IPS DF 4.7 (cell line): ENCODE data around the gene C9orf85.

Experiments
- DNase-seq: peaks from one replicate; pipeline ENCODE4 v3.0.0-alpha.2; 2013; ENCODE audit warnings: low spot score; ENCODE audit errors: extremely low read depth

The C9orf85 gene

DNA sequence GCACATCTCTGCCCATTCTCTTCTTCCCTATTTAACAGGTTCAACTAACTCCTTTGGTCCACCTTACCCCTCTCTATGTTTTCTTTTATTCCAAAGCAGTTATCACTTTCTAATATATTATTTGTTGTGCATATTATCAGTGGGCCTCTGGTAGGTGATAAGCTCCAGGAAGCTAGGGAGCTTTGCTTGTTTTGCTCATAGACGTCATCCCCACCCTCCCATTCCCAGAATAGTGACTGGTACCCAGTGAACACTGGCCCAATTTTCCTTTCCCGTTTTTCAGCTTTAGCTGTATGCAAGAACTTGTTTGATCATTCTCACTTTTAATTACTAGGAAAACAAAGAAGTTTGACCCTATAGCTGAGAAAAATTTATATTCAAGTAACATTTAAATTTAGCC, 7.4 kb upstream of the C9orf85 start:
- no peak for DNase-seq

DNA sequence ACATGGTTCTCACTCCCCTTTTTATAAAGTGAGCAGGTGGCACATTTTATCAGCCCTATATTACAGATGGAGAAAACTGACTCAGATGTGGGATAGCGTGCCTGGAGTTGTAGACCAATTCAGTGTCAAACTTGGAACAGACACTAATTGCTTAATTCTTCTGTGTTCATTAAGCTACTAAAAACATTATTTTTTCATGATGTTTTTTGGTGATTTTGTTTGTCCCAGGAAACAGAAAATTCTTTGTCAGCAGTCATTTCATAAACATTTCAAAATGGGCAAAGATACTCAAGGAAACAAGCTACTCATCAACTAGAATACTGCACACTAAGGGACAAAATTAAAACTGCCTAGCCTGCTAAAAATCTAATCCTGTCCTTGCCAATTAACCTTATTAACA, 2.6 kb upstream of the C9orf85 start:
- DNase-seq, result no peak

DNA sequence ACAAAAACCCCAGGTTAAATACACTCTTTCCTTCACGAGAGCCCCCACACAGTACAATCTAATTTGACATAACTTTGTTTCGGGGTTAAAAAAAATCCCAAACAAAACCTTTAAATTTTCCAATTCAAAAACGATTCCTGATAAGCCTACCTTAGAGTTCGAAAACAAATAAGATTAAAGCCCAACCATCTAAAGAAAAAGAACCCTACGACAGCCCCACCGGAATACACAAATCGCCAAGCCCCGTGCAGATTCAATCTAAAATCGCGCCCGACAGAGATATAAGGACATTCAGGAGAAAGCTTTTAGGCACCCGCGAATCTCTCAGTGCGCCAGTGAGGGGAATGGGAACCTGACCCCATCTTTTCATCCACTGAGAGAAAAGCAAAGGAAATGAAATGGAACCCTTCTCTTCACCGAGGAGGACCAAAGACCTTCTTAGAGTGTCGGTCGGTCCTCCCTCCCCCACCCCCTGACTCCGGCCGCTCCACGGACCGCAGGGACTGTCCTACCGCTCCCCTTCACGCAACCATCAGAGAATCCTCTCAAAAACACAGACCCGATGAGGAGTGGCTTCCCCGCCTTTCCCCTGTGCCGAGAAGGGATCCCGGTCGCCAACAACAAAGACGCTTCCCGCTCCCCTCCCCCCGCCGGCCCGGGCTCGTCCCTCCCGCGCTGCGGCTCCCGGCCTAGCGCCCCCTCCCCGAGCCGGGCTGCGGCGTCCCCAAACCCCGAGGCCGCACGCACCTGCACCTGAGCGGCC, 1.4 kb upstream of the C9orf85 start:
- DNase-seq, result no peak

DNA sequence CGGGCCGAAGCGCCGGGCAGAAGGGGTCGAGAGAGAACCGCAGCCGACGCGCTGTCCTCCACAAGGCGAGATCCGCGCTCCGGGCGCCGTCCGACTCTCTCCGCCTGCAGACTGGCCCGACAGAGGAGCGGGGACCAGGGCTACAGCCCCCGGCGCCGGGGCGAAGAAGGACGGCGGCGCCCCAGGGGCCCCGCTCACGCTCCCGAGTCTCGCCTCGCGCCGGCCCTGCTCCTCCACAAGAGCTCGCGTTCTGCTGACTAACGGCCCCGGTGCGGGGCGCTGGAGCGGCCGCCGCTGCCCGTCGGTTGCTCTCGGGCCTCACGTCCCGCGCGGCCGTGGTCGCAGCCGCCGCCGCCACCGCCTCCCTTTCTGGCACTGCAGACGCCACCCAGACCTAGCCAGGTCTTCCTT, 784 bp upstream of the C9orf85 start:
- DNase-seq, result no peak

DNA sequence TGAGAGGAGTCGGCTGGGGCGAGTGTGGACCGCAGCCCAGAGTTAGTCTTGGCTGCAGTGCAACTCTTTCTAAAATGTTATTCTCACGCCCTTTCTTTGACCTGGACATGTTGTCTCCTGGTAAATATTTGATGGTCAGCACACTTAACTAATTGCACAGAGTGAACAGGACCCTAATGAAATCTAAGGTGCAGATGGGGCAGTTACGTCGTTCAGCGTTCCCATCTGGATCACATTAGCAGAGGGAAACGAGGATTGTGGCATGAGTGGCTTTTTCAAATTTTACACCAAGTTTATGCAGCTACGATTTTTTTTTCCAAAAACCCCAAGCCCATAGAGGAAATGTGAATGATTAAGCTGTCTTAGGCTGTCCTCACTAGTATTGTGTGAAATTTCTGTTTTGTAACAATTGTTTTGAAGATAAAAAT, 483 bp downstream of the C9orf85 start:
- no peak for DNase-seq

DNA sequence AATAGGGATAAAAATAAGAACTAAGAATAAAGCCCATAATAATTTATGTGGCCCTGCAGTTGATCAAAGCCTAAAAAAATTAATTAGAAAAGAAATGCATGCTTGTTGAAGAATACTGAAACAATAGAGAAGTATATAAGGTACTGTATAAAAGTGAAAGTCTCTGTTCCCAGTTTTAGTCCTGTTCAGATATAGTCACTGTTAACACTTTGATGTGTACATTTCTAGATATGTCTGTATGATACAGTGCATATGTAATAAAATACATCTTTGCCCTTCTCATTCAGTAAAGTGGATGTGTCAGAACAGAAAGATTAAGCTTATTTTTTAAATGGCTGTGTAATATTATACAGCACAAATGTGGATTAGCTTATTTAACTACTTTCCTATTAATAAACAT, 4.1 kb downstream of the C9orf85 start:
- DNase-seq, result no peak

DNA sequence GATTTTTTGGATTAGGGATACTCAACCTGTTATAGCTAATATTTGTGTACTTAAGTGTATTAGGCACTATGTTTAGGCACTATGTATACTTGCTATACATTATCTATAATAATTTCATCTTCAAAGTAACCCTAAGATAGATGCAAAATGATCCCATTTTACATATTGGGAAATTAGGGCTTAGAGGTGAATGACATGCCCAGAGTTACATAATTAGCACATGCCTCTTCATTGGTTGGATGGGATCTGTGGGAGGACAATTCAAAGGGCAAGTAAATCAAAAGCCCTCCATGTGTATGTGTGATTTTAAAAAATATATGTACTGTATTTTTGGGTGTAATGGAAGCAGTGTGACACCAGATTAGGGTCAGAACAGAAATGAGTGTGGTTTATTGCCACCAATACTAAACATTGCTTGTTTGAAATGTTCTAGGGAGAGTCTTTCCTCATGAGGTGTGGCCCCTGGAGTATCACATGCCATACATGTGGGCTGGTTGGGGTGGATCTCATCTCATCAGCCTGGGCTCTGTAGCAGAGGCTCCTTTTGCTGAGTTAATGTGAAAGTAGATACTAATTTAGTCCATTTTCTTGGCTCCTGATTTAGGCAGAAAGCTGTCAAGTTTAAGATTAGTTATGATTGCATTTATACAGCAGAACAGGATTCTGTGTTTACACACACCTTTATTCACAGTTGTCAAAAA, 5.5 kb downstream of the C9orf85 start:
- no peak for DNase-seq

DNA sequence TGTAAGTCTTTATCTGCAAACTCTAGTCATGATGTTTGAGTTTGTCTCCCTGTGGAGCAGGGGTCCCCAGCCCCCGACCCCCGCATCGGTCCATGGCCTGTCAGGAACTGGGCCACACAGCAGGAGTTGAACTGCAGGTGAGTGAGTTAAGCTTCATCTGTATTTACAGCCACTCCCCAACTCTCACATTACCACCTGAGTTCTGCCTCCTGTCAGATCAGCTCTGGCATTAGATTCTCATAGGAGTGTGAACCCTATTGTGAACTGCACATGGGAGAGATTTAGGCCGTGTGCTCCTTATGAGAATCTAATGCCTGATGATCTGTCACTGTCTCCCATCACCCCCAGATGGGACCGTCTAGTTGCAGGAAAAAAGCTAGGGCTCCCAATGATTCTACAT, 7.0 kb downstream of the C9orf85 start:
- no peak for DNase-seq

DNA sequence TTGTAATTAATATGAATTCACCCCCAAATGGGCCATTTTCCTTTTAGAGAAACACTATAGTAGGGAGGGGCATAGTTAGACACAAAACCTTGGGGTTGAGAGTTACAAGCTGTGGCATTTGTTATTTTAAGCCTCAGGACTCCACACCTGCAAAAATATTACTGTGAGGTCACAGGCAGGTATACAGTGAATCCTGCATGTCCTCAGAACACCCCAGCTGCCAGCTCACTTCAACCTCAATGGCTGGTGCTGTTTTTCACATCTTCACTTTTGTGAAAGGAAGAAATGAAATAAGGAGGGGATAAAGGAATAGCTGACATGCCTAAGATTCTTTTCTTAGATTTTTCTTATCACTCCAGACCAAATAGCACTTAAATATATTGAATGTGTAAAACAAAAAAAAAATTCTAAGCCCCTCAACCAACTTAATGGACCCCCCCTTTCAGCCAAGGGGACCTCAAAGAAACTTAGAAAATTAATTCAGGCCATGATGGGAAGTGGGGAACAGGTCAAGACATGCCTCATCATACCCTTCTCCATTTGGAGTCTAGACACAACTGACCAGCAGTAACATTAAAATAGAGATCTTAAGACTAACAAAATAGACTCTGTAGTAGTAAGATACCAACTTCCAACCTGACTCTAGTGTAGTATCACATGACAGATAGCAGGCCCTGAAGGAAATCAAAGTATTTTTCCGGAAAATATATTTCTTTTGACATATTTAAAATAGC, 9.2 kb downstream of the C9orf85 start:
- DNase-seq, result no peak

DNA sequence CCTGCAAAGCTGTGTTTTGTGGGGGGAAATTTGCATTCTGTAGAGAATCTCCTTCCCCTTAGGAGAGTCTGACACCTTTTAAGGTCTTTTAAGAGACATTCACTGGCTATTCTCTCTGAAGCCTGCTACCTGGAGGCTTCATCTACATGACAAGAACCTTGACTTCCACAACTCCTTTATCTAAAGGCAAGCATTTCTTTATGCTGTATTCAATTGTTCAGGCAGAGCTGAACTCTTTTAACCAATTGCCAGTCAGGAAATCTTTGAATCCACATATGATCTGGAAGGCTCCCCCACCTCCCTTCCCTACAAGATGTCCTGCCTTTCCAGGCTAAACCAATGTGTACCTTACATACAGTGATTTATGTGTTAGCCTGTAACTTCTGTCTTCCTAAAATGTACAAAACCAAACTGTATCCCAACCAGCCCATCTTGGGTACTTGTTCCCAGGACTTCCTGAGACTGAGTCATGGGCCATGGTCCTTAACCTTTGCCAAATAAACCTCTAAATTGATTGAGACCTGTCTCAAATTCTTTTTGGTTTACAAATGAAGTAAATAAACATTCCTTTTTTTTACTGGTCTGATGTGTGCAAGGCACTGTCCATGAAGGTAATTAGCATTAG, 9.9 kb downstream of the C9orf85 start:
- DNase-seq, result peak; percentile 86

DNA sequence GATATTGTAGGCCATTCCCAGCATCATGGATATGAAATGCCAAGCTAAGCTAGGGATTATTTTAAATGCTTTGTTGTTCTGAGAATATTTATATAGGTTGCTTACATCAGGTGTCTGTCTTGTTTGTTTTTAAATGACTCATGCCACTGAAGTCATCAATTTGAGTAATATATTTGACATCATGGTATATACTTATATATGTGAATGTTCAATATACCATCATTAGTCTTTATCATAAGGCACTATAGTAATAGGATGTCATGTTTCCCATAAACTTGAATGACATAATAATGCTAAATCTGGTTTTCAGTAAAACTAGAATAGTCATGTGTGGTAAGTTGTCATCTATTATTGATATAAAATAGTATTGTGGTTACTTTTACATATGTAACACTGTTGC, 13.1 kb downstream of the C9orf85 start:
- no peak for DNase-seq

DNA sequence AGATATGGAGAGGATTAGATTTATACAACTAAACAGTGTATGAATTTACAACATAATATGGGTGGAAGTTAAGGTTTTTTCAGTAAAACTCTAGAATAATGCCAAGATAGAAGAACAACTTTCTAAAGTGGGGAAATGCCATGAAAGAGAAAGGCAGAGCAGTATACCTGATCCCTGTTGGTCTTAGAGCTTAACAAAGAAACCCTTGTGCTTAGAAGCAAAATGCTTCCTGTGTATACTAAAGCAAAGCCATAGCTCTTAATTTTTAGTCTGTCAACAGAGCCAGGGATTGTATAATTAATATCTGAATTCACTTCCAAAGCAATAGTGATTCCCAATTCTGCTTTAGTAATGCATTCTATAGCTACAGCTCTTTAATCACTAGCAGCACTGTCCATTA, 14.4 kb downstream of the C9orf85 start:
- DNase-seq, result no peak

DNA sequence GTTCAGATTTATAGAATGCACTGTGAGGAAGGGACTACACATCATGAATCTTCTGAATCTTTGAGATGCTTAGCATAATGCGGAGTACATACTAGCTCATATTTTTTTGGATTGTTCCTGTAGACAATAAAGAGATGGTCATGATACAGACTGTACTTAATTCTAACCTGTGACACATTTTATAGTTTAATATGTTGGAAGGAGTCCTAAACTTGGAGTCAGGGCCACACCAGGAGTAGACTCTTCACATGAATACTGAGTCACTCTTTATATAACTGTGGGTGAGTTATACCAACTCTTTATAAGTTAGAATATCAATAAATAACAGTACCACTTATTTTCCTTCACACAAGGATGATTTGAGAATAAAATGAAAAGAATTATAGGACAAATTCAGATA, 16.9 kb downstream of the C9orf85 start:
- no peak for DNase-seq

DNA sequence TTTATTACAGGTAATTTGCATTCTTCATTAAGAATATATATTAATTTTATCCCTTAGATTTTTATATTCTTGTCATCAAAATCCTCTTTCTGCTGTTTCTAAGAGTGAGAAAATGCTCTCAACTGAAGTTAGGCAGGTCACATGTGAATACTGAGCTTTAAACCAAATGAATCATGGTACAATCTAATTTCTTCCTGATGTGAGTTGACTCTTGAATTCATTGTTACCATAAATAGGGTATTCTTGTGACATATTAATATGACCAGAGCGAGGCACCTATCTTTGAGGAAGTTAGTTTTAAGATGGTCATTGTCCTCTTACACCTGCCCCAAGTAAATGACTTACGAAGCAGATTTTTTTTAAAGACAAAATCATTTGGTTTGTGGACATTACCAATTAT, 17.4 kb downstream of the C9orf85 start:
- DNase-seq, result no peak

DNA sequence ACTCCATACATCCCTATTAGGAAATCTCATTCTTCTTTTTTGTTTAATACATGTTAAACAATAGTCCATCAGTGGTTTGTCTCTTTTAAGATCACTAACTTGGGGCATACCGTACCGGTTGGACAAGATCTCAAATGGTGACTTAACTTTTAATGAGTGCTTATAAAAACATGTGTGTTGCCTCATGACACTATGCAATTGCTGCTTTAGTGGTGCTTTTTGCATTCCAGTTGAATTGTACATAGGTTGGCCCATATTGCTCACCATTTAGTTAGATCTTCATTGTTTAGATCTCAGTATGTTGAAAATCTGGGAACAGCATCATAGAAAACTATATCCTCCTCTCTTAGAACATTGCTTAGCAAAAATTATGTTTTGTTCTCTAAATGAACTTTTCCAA, 17.8 kb downstream of the C9orf85 start:
- DNase-seq, result no peak

DNA sequence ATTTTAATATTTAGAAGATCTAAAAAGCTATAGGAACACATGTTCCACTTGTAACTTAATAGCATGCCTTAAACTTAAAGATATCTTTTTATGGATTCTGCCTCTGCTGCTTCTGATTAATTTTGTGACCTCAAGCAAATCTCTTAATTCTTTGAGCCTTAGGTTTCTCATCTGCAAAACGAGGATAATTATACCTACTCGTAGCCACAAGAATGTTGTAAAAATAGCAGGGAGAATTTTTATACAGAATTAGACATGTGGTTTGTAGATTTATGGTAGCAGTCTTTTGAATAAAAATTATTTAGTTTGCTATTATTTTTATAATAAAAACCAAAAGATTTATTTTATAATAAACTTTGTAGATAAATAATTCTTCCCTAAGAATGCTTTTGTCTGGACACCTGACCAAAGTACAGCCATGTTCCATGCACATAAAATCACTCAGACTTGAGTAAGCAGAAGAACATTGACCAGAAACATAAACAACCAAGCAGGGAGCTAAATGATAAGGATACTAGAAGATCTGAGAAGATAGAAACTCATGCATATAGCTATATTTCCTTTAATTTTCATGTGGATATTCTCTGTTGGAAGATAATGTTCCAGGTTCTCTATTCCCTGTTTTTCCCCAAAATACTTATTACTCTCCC, 18.5 kb downstream of the C9orf85 start:
- DNase-seq, result no peak

DNA sequence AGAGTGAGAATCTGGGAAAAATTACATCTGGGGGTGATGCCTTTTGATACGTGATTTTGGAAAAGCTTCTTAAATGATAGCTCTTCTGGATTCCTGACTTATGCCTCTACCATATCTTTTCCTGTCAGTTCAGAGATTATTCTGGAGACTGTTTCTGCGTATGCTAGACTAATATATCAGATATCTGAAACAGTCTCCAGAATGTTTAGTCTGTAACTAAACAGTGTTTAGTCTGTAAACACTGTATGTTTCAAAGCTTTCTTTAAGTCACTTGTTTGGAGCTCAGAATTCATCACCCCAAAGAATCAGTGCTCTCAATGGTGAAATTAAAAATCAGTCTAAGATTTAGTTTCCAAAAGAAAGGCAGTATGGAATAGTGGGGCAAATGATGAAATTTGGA, 19.7 kb downstream of the C9orf85 start:
- DNase-seq, result no peak

DNA sequence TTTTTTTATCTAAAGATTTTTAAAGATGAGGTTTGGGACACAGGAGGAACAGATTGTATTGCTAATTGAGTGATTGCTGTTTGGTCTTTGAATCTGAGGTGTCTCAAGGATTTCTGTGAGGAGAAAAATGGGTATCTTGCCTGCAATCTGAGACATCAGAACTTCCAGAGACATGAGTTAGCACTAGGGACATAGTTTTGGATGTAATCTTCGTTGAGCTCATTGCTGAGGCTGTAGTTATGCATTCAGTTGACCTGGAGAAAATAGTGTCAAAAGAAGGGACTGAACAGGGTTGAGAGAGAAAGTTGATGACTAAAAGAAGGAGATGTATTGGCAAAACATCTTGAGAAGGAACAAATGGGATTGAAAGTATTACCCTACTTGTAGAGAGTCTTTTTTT, 24.6 kb downstream of the C9orf85 start:
- no peak for DNase-seq

DNA sequence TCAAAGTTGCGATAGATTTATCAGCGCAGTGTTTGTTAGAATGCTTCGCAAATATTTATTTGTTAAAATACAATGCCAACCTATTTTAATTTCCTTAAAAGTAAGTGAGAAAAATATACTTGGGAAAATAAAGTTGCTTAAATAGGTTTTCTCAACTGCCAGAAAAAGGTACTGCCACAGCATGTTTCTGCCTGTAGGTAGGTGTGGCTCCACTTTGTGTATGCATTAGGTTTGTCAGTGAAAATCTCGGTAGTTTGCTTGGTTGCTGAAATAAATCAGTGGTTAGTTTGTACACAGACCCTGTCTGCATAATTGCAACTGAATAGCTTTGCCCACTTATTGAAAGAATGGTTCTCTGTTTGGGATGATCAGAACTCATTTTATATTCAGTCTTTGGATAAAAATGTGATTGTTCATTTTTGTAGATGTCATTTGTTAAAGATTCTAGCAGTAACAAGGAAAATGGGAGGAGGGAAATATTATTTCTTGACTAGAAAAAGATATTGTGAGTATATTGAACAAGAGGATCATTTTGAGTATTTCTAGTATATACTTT, 25.7 kb downstream of the C9orf85 start:
- DNase-seq, result no peak

DNA sequence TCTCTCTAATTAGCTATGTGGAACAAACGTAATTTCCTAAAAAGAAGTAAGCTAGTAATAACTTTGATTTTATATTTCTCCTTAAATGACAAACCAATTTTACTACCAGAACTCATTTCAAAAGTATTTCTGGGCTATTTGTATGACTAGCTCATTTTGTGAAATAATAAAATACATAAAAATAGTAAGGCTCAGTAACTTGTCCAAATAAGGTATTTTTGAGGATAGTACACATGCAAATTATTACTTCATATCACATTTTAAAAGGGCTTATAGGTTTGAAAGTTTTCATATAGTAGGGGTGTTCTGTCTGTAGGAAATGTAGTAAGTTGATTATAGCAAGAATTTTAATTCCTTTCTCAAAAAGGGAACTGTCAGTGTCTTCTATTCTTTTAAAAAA, 26.5 kb downstream of the C9orf85 start:
- no peak for DNase-seq

DNA sequence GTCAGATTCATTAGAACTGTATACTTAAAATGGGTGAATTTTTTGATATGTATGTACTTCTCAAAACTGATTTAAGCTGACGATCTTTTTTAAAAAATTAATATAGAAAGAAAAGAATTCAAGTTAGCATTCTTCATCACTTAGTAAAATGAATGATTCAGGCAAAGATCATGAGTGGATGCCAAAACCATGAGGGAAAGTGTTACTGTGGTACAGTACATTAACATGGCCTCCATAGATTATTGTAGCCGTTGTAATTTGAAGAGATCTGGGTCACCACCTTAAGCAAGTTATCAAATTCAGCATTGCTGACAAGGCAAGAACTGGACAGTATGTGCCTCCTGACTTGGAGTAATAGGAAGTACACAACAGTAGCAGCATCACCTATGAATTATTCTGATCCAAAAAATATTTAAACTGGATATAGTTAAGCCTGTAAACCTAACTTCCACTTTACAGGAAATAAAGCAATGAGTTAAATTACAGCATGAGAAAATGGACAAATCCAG, 29.7 kb downstream of the C9orf85 start:
- DNase-seq, result no peak
